T47D (cell line): ENCODE results near the gene HNF1A.
"Not testable (repeated sequence)": the region's sequence is repeated elsewhere in the genome, so short reads cannot be mapped to it uniquely, and the experiment has no call there.

Experiments used
- DNase-seq, 2 experiments: peaks; one replicate each; pipeline versions ENCODE4 v3.0.0 to v3.0.0-alpha.2; 2011 to 2012; ENCODE audit warnings: low read depth in 1 of 2, low spot score in 1 of 2
- JUND ChIP-seq: IDR thresholded peaks from 2 replicates; pipeline ENCODE4 v1.6.1; 2012; ENCODE audit warnings: low read depth
- in situ Hi-C: cut with HindIII; loops from 2 replicates; pipeline ENCODE4 v1.10.0; 2016; ENCODE audit warnings: low sequenced_read_pairs, low pct_unique_long_range_greater_than_20kb

Gene HNF1A

DNA sequence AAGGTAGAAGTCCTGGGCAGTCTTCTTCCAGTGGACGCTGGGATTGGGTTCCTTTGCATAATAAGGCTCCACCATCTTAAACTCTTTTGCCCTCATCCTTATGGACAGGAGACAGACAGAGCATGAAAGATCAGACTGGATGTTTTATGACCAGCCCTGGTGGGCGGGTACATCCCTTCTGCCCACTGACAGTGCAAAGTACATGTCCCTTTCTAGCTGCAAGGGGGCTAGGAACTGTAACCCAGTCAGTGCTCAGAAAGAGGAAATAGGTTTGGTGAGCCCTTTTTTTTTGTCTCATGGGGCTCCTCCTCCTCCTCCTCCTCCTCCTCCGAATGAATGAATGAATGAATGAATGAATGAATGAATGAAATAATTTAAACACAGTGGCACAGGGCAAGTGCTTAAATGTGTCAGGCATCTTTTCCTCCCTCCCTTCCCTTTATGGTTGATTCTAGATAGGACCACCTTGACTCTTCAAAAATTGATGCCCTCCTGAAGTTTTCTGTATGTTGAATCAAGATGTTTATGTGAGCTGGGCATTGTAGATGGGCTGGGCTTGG is 36.4 kb upstream of the HNF1A start:
- TF ChIP-seq JUND = no peak
- in situ Hi-C loops = no loop called here
- no peak for DNase-seq

- DNase-seq = no peak
- in situ Hi-C loops = no loop called here
- no peak for TF ChIP-seq JUND
Observed at GRCh38 chr12:120943482-120943881, 34.9 kb upstream of the HNF1A start.

GRCh38 chr12:120944645-120945217 is 33.6 kb upstream of the HNF1A start:
- peak; percentile 68 to 78 for DNase-seq
- in situ Hi-C loops = no loop called here
- TF ChIP-seq JUND = no peak

DNA sequence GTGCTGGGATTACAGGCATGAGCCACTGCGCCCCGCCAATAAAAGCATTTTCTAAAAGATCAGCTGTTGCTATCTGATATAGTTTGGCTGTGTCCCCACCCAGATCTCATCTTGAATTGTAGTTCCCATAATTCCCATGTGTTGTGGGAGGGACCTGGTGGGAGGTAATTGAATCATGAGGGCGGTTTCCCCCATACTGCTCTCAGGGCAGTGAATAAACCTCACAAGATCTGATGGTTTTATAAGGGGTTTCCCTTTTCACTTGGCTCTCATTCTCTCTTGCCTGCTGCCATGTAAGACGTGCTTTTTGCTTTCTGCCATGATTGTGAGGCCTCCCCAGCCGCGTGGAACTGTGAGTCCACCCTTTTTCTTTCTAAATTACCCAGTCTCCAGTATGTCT is 32.8 kb upstream of the HNF1A start:
- in situ Hi-C loops, DNase-seq: not testable (repeated sequence)

DNA sequence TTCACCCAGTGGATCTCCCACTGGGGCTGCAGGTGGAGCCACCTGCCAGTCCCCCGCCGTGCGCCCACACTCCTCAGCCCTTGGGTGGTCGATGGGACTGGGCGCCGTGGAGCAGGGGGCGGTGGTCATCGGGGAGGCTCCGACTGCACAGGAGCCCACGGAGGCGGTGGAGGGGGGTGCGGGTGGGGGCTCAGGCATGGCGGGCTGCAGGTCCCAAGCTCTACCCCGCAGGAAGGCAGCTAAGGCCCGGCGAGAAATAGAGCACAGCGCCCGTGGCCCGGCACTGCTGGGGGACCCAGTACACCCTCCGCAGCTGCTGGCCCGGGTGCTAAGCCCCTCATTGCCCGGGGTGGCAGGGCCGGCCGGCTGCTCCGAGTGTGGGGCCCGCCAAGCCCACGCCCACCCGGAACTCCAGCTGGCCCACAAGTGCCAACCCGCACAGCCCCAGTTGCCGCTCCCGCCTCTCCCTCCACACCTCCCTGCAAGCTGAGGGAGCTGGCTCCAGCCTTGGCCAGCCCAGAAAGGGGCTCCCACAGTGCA is 28.0 kb upstream of the HNF1A start:
- in situ Hi-C loops, DNase-seq: not testable (repeated sequence)

DNA sequence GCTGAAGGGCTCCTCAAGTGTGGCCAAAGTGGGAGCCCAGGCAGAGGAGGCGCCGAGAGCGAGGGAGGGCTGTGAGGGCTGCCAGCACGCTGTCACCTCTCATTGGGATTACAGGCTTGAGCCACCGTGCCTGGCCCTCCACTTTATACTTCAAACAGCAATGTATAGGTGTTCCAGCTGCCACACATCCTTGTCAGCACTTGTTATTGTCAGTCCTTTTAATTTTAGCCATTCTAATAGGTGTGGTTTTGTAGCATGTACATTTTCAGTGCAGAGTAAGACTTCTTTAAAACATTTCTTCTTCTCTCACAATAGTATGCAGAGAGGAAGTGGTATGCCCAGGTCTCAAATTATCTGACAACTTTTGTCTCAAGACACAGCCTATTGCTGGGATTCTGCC is 27.5 kb upstream of the HNF1A start:
- no peak for TF ChIP-seq JUND
- no peak for DNase-seq
- in situ Hi-C loops = no loop called here

DNA sequence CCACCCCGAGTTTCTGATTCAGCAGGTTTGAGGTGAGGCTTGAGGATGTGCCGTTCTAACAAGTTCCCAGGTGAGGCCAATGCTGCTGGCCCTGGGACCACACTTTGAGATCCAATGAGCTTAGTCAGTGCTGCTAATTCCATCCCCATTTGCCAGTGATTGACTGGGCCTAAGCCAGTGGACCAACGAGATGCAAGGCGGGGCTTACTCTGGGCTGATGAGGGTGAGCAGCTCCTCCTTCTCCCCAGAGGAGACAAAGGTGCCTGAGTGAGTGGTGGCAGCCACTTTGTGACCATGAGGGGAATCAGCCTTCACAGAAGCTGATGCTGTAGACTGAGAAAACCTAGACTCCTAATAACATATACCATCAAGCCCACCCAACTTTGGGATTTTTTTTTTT is 23.1 kb upstream of the HNF1A start:
- in situ Hi-C loops = no loop called here
- no peak for TF ChIP-seq JUND
- peak in 1 of 2 experiments; percentile 19 for DNase-seq

DNA sequence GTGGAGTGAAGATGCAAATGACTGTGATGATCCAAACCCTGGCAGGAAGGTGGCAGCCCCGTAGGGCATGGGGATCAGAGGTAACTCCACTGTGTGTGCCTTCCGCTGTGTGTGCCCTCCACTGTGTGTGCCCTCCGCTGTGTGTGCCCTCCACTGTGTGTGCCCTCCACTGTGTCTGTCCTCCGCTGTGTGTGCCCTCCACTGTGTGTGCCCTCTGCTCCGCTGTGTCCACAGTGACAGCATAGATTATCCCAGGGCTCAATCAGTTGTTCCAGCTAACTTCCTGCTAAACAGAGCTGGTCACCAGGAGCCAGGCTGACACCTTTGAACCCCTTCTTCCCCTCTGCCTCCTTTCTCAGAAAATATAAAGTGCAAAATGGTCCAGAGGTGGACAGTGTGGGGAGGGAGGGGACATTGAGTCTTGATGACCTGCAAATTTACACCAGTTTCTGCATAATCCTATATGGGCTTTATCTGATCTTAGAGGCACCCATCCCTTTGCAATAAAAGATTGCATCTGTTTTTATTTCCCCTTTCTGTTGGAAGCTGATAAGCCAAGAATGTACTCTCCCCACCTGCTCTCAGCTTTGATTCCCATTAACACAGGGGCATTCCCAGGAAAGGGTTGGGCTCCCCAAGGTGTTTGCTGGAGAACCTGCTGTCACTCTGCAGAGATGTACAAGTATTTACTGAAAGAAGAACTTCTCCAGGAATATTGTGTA is 21.6 kb upstream of the HNF1A start:
- no peak for TF ChIP-seq JUND
- in situ Hi-C loops = no loop called here
- no peak for DNase-seq

DNA sequence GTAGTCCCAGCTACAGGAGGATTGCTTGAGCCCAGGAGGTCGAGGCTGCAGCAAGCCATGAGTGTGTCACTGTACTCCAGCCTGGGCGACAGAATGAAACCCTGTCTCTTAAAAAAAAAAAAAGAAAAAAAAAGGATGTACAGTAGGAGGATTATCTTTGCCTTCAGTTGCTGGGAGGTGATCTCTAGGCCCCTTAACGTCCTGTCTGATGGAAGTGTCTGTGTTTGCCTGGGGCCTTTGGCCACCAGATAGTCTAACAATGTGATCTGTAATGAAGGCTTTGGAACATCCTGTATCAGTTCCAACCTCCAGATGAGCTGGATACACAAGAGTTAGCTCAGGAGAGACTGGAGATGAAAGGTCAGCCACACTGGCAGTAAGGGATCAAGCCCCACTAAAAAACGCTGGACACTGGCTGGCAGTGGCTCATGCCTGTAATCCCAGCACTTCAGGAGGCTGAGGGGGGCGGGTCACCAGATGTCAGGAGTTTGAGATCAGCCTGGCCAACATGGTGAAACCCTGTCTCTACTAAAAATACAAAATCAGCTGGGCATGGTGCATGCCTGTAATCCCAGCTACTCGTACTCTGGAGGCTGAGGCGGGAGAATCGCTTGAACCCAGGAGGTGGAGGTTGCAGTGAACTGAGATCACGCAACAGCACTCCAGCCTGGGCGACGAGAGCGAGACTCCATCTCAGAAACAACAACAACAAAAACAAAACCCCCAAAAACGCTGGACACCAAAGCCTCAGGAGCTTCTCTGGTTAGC is 19.0 kb upstream of the HNF1A start:
- in situ Hi-C loops = no loop called here
- no peak for DNase-seq
- no peak for TF ChIP-seq JUND

- no peak for TF ChIP-seq JUND
- in situ Hi-C loops = no loop called here
- DNase-seq = no peak
Observed at GRCh38 chr12:120960657-120961056, 17.7 kb upstream of the HNF1A start.

GRCh38 chr12:120961604-120962531 is 16.5 kb upstream of the HNF1A start:
- DNase-seq = no peak
- in situ Hi-C loops = no loop called here
- no peak for TF ChIP-seq JUND

- in situ Hi-C loops = no loop called here
- no peak for TF ChIP-seq JUND
- no peak for DNase-seq
Observed at GRCh38 chr12:120962532-120963020, 15.8 kb upstream of the HNF1A start.
